Activated T-helper 1 cell treated with Interleukin-2 at 50 U/mL for 16 hours (primary cell): ENCODE measurements around the gene TMBIM1.
"Not testable (repeated sequence)": the region's sequence is repeated elsewhere in the genome, so short reads cannot be mapped to it uniquely, and the experiment has no call there.

Source experiments
- DNase-seq: peaks from one replicate; pipeline ENCODE4 v3.0.0-alpha.2; 2020; ENCODE audit warnings: low read depth

Gene TMBIM1

GRCh38 chr2:218317835-218318234, 25.5 kb upstream of the TMBIM1 start:
- no peak for DNase-seq

GRCh38 chr2:218317303-218317630, 25.0 kb upstream of the TMBIM1 start:
- DNase-seq, result no peak

GRCh38 chr2:218315397-218315796, 23.1 kb upstream of the TMBIM1 start:
- DNase-seq, result no peak

- not testable (repeated sequence) for DNase-seq
Measured at GRCh38 chr2:218314764-218315163, 22.5 kb upstream of the TMBIM1 start.

- no peak for DNase-seq
Measured at GRCh38 chr2:218313356-218313755, 21.1 kb upstream of the TMBIM1 start.

GRCh38 chr2:218312267-218312756, 20.0 kb upstream of the TMBIM1 start:
- no peak for DNase-seq

GRCh38 chr2:218311541-218312266, 19.4 kb upstream of the TMBIM1 start:
- DNase-seq, result not testable (repeated sequence)

- DNase-seq, result no peak
Measured at GRCh38 chr2:218310853-218311540, 18.7 kb upstream of the TMBIM1 start.

- DNase-seq, result no peak
Measured at GRCh38 chr2:218307415-218308090, 15.2 kb upstream of the TMBIM1 start.

- no peak for DNase-seq
Measured at GRCh38 chr2:218306184-218306920, 14.0 kb upstream of the TMBIM1 start.

- DNase-seq, result no peak
Measured at GRCh38 chr2:218305383-218305782, 13.1 kb upstream of the TMBIM1 start.

GRCh38 chr2:218301176-218301819, 9.0 kb upstream of the TMBIM1 start:
- peak; percentile 75 for DNase-seq

- no peak for DNase-seq
Measured at GRCh38 chr2:218300141-218300540, 7.8 kb upstream of the TMBIM1 start.

- no peak for DNase-seq
Measured at GRCh38 chr2:218298314-218298875, 6.1 kb upstream of the TMBIM1 start.

- DNase-seq, result no peak
Measured at GRCh38 chr2:218296847-218297246, 4.5 kb upstream of the TMBIM1 start.

- DNase-seq, result no peak
Measured at GRCh38 chr2:218296200-218296599, 3.9 kb upstream of the TMBIM1 start.

- no peak for DNase-seq
Measured at GRCh38 chr2:218295029-218295428, 2.7 kb upstream of the TMBIM1 start.

GRCh38 chr2:218294430-218295022, 2.2 kb upstream of the TMBIM1 start:
- DNase-seq, result no peak

GRCh38 chr2:218293715-218294429, 1.6 kb upstream of the TMBIM1 start:
- no peak for DNase-seq

GRCh38 chr2:218291318-218292047, 820 bp downstream of the TMBIM1 start:
- no peak for DNase-seq
